AG09319 (cell line): Measurements from ENCODE around the gene EPB41L1.
"Not testable (repeated sequence)": the region's sequence is repeated elsewhere in the genome, so short reads cannot be mapped to it uniquely, and the experiment has no call there.

ENCODE experiments used
- DNase-seq: peaks from one replicate; pipeline ENCODE4 v3.0.0-alpha.2; 2010; ENCODE audit warnings: low read depth; ENCODE audit errors: extremely low read depth
- CTCF ChIP-seq: IDR thresholded peaks from 2 replicates; pipeline ENCODE4 v1.5.1; 2011; ENCODE audit warnings: low read depth, mild to moderate bottlenecking, inconsistent platforms, low read length, moderate library complexity

The EPB41L1 gene

GRCh38 chr20:36135821-36136220, 18.7 kb upstream of the EPB41L1 start:
- DNase-seq = no peak
- no peak for TF ChIP-seq CTCF

GRCh38 chr20:36137313-36137712, 17.2 kb upstream of the EPB41L1 start:
- not testable (repeated sequence) for DNase-seq

GRCh38 chr20:36141310-36141709, 13.2 kb upstream of the EPB41L1 start:
- no peak for TF ChIP-seq CTCF
- DNase-seq = no peak

GRCh38 chr20:36144336-36144735, 10.2 kb upstream of the EPB41L1 start:
- DNase-seq = no peak
- TF ChIP-seq CTCF = no peak

- TF ChIP-seq CTCF = no peak
- DNase-seq = no peak
These were observed 8.4 kb upstream of the EPB41L1 start for GRCh38 chr20:36145877-36146707.

- TF ChIP-seq CTCF = no peak
- DNase-seq = no peak
These were observed 6.8 kb upstream of the EPB41L1 start for GRCh38 chr20:36147690-36148089.

- no peak for DNase-seq
- TF ChIP-seq CTCF = no peak
These were observed 6.1 kb upstream of the EPB41L1 start for GRCh38 chr20:36148439-36148838.

GRCh38 chr20:36149012-36149411, 5.5 kb upstream of the EPB41L1 start:
- no peak for DNase-seq
- TF ChIP-seq CTCF = no peak
